H1 (cell line): ENCODE results near the gene PPP2R2B. TPM values are rescaled to one million over a fixed set of nuclear protein-coding genes. Genes with fewer than 3 reads are reported as not detected.

Experiments
- JUN ChIP-seq: IDR thresholded peaks from 2 replicates; pipeline ENCODE4 v1.6.1; 2011; ENCODE audit warnings: low read depth, mild to moderate bottlenecking, improper control_type of control experiment, low read length
- KDM4A ChIP-seq: IDR thresholded peaks from one replicate; pipeline ENCODE4 v1.7.1; 2012; ENCODE audit warnings: low read depth, mild to moderate bottlenecking, moderate library complexity, low read length, inconsistent platforms; ENCODE audit not compliant: severe bottlenecking
- RAD21 ChIP-seq, 2 experiments: IDR thresholded peaks in 1 of 2; conservative IDR thresholded peaks in 1 of 2; 2 replicates each; pipeline ENCODE4 v1.6.1; 2011; ENCODE audit warnings: low read depth in 2 of 2, low read length in 2 of 2, improper control_type of control experiment in 1 of 2, inconsistent platforms in 1 of 2, mild to moderate bottlenecking in 1 of 2, moderate library complexity in 1 of 2
- SIX5 ChIP-seq: IDR thresholded peaks from 2 replicates; pipeline ENCODE4 v1.6.1; 2011; ENCODE audit warnings: mild to moderate bottlenecking, low read depth, low read length
- polyA plus RNA-seq, 7 experiments: library from polyadenylated mRNA; depleted of rRNA in 3 of 7; stranded (reverse) in 5 of 7; unstranded in 2 of 7; fragments of >200 nt in 5 of 7; fragments of 200-250 nt in 2 of 7; gene quantifications; 1 replicate in 5 of 7; 2 replicates in 1 of 7; 4 replicates in 1 of 7; pipeline versions ENCODE4 v1.2.1 to v1.2.3, GENCODE V29; 2011 to 2013; ENCODE audit warnings: missing spikeins in 2 of 7, mixed read lengths in 2 of 7
- total RNA-seq: library from RNA; stranded (reverse); fragmentation: NEBNext Ultra II Directional; extraction: Animal tissue kit (Norgen Biotek cat#: 25700); gene quantifications from 2 replicates; pipeline ENCODE4 v1.2.1, GENCODE V29; 2021
- TF ChIP-seq, protein P1 (sequence below), 3 experiments: IDR thresholded peaks; 1 replicate in 2 of 3; 2 replicates in 1 of 3; pipeline versions ENCODE4 v1.5.1 to v1.6.1; 2011; ENCODE audit warnings: low read length in 3 of 3, mild to moderate bottlenecking in 3 of 3, inconsistent platforms in 2 of 3, low read depth in 1 of 3, moderate library complexity in 1 of 3; ENCODE audit not compliant: insufficient read depth in 1 of 3; ENCODE audit errors: control extremely low read depth in 1 of 3

Gene PPP2R2B
- total and polyA plus RNA-seq, 2 of the 8 experiments (the other 6 are each of a cell fraction or from before 2014, with no cell fraction given) = 21.1 to 37.1 TPM

DNA sequence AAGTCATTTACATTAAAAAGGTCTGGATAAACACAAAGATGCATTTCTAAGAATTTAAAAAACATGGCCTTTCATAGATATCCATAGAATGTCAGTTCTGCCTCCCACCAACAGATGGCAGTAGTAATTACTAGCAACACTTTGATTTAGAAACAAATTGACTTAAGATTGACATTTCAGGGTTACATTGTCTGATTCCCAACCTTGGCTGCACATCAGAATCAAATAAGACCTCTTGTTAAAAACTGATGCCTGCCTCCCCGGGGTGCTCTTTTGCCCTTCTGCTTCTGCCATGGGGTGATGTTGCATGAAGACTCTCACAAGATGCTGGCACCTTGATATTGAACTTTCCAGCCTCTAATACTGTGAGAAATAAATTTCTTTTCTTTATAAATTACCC lies 216.3 kb downstream of the PPP2R2B start (continued):
- TF ChIP-seq RAD21 (IDR thresholded peaks at IDR 0.05 in 1 of 2, conservative IDR thresholded peaks at IDR 0.05 in 1 of 2; ENCODE audit: low read depth in 2 of 2, low read length in 2 of 2) = peak; percentile 37 to 42
- no peak for TF ChIP-seq SIX5
- TF ChIP-seq, protein P1, sequence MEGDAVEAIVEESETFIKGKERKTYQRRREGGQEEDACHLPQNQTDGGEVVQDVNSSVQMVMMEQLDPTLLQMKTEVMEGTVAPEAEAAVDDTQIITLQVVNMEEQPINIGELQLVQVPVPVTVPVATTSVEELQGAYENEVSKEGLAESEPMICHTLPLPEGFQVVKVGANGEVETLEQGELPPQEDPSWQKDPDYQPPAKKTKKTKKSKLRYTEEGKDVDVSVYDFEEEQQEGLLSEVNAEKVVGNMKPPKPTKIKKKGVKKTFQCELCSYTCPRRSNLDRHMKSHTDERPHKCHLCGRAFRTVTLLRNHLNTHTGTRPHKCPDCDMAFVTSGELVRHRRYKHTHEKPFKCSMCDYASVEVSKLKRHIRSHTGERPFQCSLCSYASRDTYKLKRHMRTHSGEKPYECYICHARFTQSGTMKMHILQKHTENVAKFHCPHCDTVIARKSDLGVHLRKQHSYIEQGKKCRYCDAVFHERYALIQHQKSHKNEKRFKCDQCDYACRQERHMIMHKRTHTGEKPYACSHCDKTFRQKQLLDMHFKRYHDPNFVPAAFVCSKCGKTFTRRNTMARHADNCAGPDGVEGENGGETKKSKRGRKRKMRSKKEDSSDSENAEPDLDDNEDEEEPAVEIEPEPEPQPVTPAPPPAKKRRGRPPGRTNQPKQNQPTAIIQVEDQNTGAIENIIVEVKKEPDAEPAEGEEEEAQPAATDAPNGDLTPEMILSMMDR (IDR thresholded peaks at IDR 0.05; ENCODE audit: control extremely low read depth in 1 of 3, insufficient read depth in 1 of 3, low read depth in 1 of 3, low read length in 3 of 3) = peak in 2 of 3 experiments; percentile 29 to 55; a peak in 2 of 4 replicates
- no peak for TF ChIP-seq JUN
- no peak for TF ChIP-seq KDM4A
